GM18868 (cell line): ENCODE measurements around the gene IL11.

Experiments
- ATAC-seq: cut with Tn5 transposase; IDR thresholded peaks from one replicate; pipeline ENCODE4 v1.9.1; 2021; ENCODE audit warnings: mild to moderate bottlenecking, moderate library complexity; ENCODE audit not compliant: unreplicated experiment

The IL11 gene

GRCh38 chr19:55373993-55374757 lies 3.9 kb upstream of the IL11 start:
- no peak for ATAC-seq

GRCh38 chr19:55373306-55373992 lies 3.2 kb upstream of the IL11 start:
- no peak for ATAC-seq

GRCh38 chr19:55372316-55373081 lies 2.2 kb upstream of the IL11 start:
- no peak for ATAC-seq

GRCh38 chr19:55369653-55370304 lies 484 bp downstream of the IL11 start:
- ATAC-seq: no peak

- ATAC-seq: no peak
Measured at GRCh38 chr19:55368701-55369563, 1.3 kb downstream of the IL11 start.

GRCh38 chr19:55368106-55368505 lies 2.2 kb downstream of the IL11 start:
- ATAC-seq: no peak

GRCh38 chr19:55366790-55367189 lies 3.5 kb downstream of the IL11 start:
- no peak for ATAC-seq

GRCh38 chr19:55365964-55366363 lies 4.3 kb downstream of the IL11 start:
- no peak for ATAC-seq

- no peak for ATAC-seq
Measured at GRCh38 chr19:55365245-55365644, 5.0 kb downstream of the IL11 start.

GRCh38 chr19:55362990-55363716 lies 7.1 kb downstream of the IL11 start, which contains the start of gene GARIN5B:
Gene GARIN5B (minus strand): TSS chr19:55363260. CDS start chr19:55363066, 194 bp downstream.
- ATAC-seq: no peak

GRCh38 chr19:55362174-55362989 lies 7.9 kb downstream of the IL11 start:
- no peak for ATAC-seq

- no peak for ATAC-seq
Measured at GRCh38 chr19:55360902-55361301, 9.4 kb downstream of the IL11 start.

- ATAC-seq: no peak
Measured at GRCh38 chr19:55358943-55359908, 11.0 kb downstream of the IL11 start.

- no peak for ATAC-seq
Measured at GRCh38 chr19:55358493-55358892, 11.8 kb downstream of the IL11 start.

GRCh38 chr19:55355213-55355821 lies 14.9 kb downstream of the IL11 start:
- ATAC-seq: no peak

- no peak for ATAC-seq
Measured at GRCh38 chr19:55354698-55355212, 15.5 kb downstream of the IL11 start, which contains the start of gene COX6B2. Gene COX6B2 (minus strand): TSS chr19:55354719. CDS start chr19:55354521, 198 bp downstream.
